HepG2 (cell line): Measurements from ENCODE around the gene TRDMT1. TPM values are rescaled to one million over a fixed set of nuclear protein-coding genes. Genes with fewer than 3 reads are reported as not detected.

Experiments used
- ATAC-seq: fragments of 200-7000 bp; cut with Tn5 transposase; 3 replicates; pipeline ENCODE4 v1.9.1; 2020; ENCODE audit warnings: mild to moderate bottlenecking, moderate library complexity
- BruUV-seq: library from RNA; stranded (reverse); fragments of 400-500 nt; replicated peaks from 2 replicates; lab custom pipeline; 2021; lab: Mats Ljungman, UMichigan
- CTCF ChIA-PET: fragments of 300-600 bp; formaldehyde crosslinking; extraction: SDS; loops from one replicate; lab custom pipeline; 2021; ENCODE audit warnings: low total read pairs, inconsistent platforms, low intra/inter-chr PET ratio; lab: Yijun Ruan, JAX
- POLR2A ChIA-PET: fragments of 350-600 bp; sonication (Branson Sonifier 250); formaldehyde crosslinking; loops from one replicate; lab custom pipeline; 2020; ENCODE audit warnings: antibody characterized with exemption, inconsistent platforms; lab: Yijun Ruan, JAX
- DNase-seq: peaks from one replicate; pipeline ENCODE4 v3.0.0-alpha.2; 2015; ENCODE audit warnings: low spot score
- FAIRE-seq: peaks from 3 replicates; lab custom pipeline; 2011; peaks lifted over from hg19 to GRCh38; lab: Jason Lieb, UNC
- H2AFZ ChIP-seq: one replicate; pipeline ENCODE4 v1.6.1; 2011; ENCODE audit warnings: low read length, inconsistent platforms
- H3K27ac ChIP-seq: fragments of 300-600 bp; 3 replicates; pipeline ENCODE4 v1.8.0; 2011; ENCODE audit warnings: mixed run types, mild to moderate bottlenecking, mixed read lengths, low read length, inconsistent platforms; ENCODE audit not compliant: insufficient read depth; ENCODE audit errors: extremely low read length
- H3K27me3 ChIP-seq, 2 experiments: fragments of 200-600 bp in 1 of 2; 2 replicates in 1 of 2; 3 replicates in 1 of 2; pipeline versions ENCODE4 v1.6.0 to v1.8.0; 2011; ENCODE audit warnings: low read length in 2 of 2, mild to moderate bottlenecking in 2 of 2, moderate library complexity in 2 of 2, inconsistent platforms in 1 of 2; ENCODE audit not compliant: insufficient read depth in 2 of 2, control insufficient read depth in 1 of 2
- H3K36me3 ChIP-seq, 2 experiments: fragments of 200-600 bp in 1 of 2; replicated peaks in 1 of 2; 2 replicates in 1 of 2; 3 replicates in 1 of 2; pipeline versions ENCODE4 v1.5.1 to v1.8.0; 2011; ENCODE audit warnings: low read length in 2 of 2, inconsistent platforms in 1 of 2; ENCODE audit not compliant: insufficient read depth in 2 of 2, control insufficient read depth in 1 of 2
- H3K4me1 ChIP-seq: 2 replicates; pipeline ENCODE4 v1.5.1; 2012; ENCODE audit warnings: low read length, inconsistent platforms; ENCODE audit not compliant: insufficient read depth
- H3K4me2 ChIP-seq: 2 replicates; pipeline ENCODE4 v1.6.0; 2011; ENCODE audit warnings: low read depth, low read length, inconsistent platforms
- H3K4me3 ChIP-seq, 3 experiments: fragments of 200-600 bp in 1 of 3; sonication (generic), shearing (Covaris generic) in 1 of 3; replicated peaks in 1 of 3; 2 replicates each; pipeline ENCODE4 v1.5.1; 2011 to 2016; ENCODE audit warnings: low read length in 3 of 3, inconsistent platforms in 2 of 3, low read depth in 2 of 3, mild to moderate bottlenecking in 2 of 3, control low read depth in 1 of 3, mixed read lengths in 1 of 3; ENCODE audit not compliant: insufficient read depth in 1 of 3
- H3K79me2 ChIP-seq: one replicate; pipeline ENCODE4 v1.6.1; 2011; ENCODE audit warnings: low read length, inconsistent platforms; ENCODE audit not compliant: insufficient read depth
- H3K9ac ChIP-seq: 2 replicates; pipeline ENCODE4 v1.6.0; 2011; ENCODE audit warnings: mild to moderate bottlenecking, low read depth, low read length, inconsistent platforms; ENCODE audit not compliant: insufficient read depth
- H3K9me3 ChIP-seq: 2 replicates; pipeline ENCODE4 v1.5.1; 2012; ENCODE audit warnings: mild to moderate bottlenecking, low read length
- H4K20me1 ChIP-seq: 2 replicates; pipeline ENCODE4 v1.6.0; 2011; ENCODE audit warnings: inconsistent platforms, mild to moderate bottlenecking, low read length, moderate library complexity; ENCODE audit not compliant: insufficient read depth
- ATAD3A ChIP-seq: sonication (generic); formaldehyde crosslinking; IDR thresholded peaks from 2 replicates; pipeline ENCODE4 v1.4.0; 2020; ENCODE audit warnings: missing genetic modification reagents
- ATF4 ChIP-seq, 2 experiments: fragments of 450-650 bp in 1 of 2; sonication (generic) in 1 of 2; formaldehyde crosslinking; IDR thresholded peaks; 2 replicates each; pipeline versions ENCODE4 v1.5.0 to v1.8.0; 2020 to 2022; ENCODE audit warnings: mild to moderate bottlenecking in 1 of 2, missing genetic modification reagents in 1 of 2
- BORCS8-MEF2B ChIP-seq: sonication (generic); formaldehyde crosslinking; IDR thresholded peaks from 2 replicates; pipeline ENCODE4 v1.8.0; 2022; ENCODE audit warnings: mild to moderate bottlenecking, missing genetic modification reagents
- FOXO1 ChIP-seq: sonication (generic); formaldehyde crosslinking; IDR thresholded peaks from 2 replicates; pipeline ENCODE4 v1.4.0; 2020; ENCODE audit warnings: missing genetic modification reagents
- NR3C1 ChIP-seq: sonication (generic); formaldehyde crosslinking; IDR thresholded peaks from 2 replicates; pipeline ENCODE4 v1.4.0; 2020; ENCODE audit warnings: missing genetic modification reagents
- PAWR ChIP-seq: sonication (generic); formaldehyde crosslinking; IDR thresholded peaks from 2 replicates; pipeline ENCODE4 v1.4.0; 2020; ENCODE audit warnings: missing genetic modification reagents, mild to moderate bottlenecking, borderline replicate concordance
- RORA ChIP-seq: sonication (generic); formaldehyde crosslinking; IDR thresholded peaks from 2 replicates; pipeline ENCODE4 v1.5.0; 2020; ENCODE audit warnings: mild to moderate bottlenecking, missing genetic modification reagents, moderate library complexity
- SALL1 ChIP-seq: sonication (generic); formaldehyde crosslinking; IDR thresholded peaks from 2 replicates; pipeline ENCODE4 v1.8.0; 2022; ENCODE audit warnings: mild to moderate bottlenecking, missing genetic modification reagents
- TRIM24 ChIP-seq: sonication (generic); formaldehyde crosslinking; IDR thresholded peaks from 2 replicates; pipeline ENCODE4 v1.8.0; 2022; ENCODE audit warnings: mild to moderate bottlenecking, missing genetic modification reagents
- ZNF121 ChIP-seq: sonication (generic); formaldehyde crosslinking; IDR thresholded peaks from 2 replicates; pipeline ENCODE4 v1.5.0; 2020; ENCODE audit warnings: mild to moderate bottlenecking, missing genetic modification reagents
- ZNF430 ChIP-seq: sonication (generic); formaldehyde crosslinking; IDR thresholded peaks from 2 replicates; pipeline ENCODE4 v1.9.0; 2021; ENCODE audit warnings: mild to moderate bottlenecking, missing genetic modification reagents
- ZSCAN22 ChIP-seq: sonication (generic); formaldehyde crosslinking; IDR thresholded peaks from 2 replicates; pipeline ENCODE4 v1.4.0; 2020; ENCODE audit warnings: mild to moderate bottlenecking, missing genetic modification reagents
- WGBS: methylation state at CpG from one replicate; pipeline ENCODE4 v1.1.6; 2017; ENCODE audit warnings: low lambda C conversion rate; 5-methylcytosine and 5-hydroxymethylcytosine counted together
- in situ Hi-C: cut with HindIII; loops from 2 replicates; pipeline ENCODE4 v1.10.0; 2017; ENCODE audit warnings: low pct_unique_long_range_greater_than_20kb; ENCODE audit not compliant: extremely low pct_ligation_motif_present
- intact Hi-C: fragments of 100-400 bp; cut with micrococcal nuclease; formaldehyde crosslinking; loops from one replicate; pipeline ENCODE4 v1.10.0; 2022; ENCODE audit not compliant: unreplicated experiment
- polyA plus RNA-seq, 8 experiments: library from polyadenylated mRNA; depleted of rRNA in 3 of 8; stranded (reverse) in 7 of 8; unstranded in 1 of 8; fragments of >200 nt; fragmentation: Illumina TruSeq in 4 of 8; extraction: Trizol in 4 of 8; gene quantifications; 2 replicates each; pipeline versions ENCODE4 v1.2.1 to v1.2.3, GENCODE V29; 2011 to 2016; ENCODE audit warnings: low read depth in 4 of 8, missing spikeins in 1 of 8, mixed read lengths in 1 of 8; ENCODE audit not compliant: insufficient read depth in 1 of 8
- total RNA-seq, 5 experiments: library from RNA; depleted of rRNA; stranded (reverse); fragments of >200 nt; fragmentation: Illumina TruSeq; extraction: Trizol; gene quantifications; 2 replicates each; pipeline ENCODE4 v1.2.3, GENCODE V29; 2016; ENCODE audit warnings: low read depth in 1 of 5

Gene TRDMT1
- total and polyA plus RNA-seq, 2 of the 13 experiments (the other 11 are each of a cell fraction or from before 2014, with no cell fraction given), result 2.0 to 3.0 TPM

DNA sequence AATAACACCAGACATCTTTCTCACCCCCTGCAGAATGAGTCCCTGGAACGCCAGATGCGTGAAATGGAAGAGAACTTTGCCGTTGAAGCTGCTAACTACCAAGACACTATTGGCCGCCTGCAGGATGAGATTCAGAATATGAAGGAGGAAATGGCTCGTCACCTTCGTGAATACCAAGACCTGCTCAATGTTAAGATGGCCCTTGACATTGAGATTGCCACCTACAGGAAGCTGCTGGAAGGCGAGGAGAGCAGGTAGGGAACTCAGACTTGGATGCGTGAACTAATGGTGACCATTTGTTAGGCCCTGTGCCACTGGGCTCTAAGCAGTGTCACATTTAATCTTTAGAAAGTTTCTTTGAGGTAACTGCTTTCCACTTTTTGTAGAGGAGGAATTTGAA lies 33.7 kb upstream of the TRDMT1 start:
- no peak overlapping the region for H3K4me3 ChIP-seq
- H3K9ac ChIP-seq, result no peak overlapping the region
- no peak overlapping the region for H2AFZ ChIP-seq
- POLR2A ChIA-PET, result no interaction called here
- H3K27ac ChIP-seq, result no peak overlapping the region
- in situ Hi-C loops (loop anchor here (25.0 kb wide), 1 partner anchor 1373 kb away; the partner anchor contains the start of gene MINDY3), intact Hi-C loops (no loop called here)
- no peaks in the 10 kb centered on the region for H4K20me1 ChIP-seq
- DNase-seq, result no peak
- H3K4me1 ChIP-seq, result 0 out of 2 replicates have a peak, but pooled peaks cover 11% of the 10 kb centered on the region
- WGBS, result 69% methylated on average over 8 of the region's 8 CpGs
- H3K27me3 ChIP-seq, result no peaks in the 10 kb centered on the region
- no peak for TF ChIP-seq BORCS8-MEF2B (CRISPR knock-in tag)
- no peak for TF ChIP-seq ZNF430 (CRISPR knock-in tag)
- TF ChIP-seq FOXO1 (CRISPR knock-in tag), result no peak
- no peak for TF ChIP-seq ATF4 (CRISPR knock-in tag; IDR thresholded peaks at IDR 0.05)
- TF ChIP-seq TRIM24 (CRISPR knock-in tag), result no peak
- TF ChIP-seq ZNF121 (CRISPR knock-in tag), result no peak
- TF ChIP-seq SALL1 (CRISPR knock-in tag), result no peak
- no peak for TF ChIP-seq ATAD3A (CRISPR knock-in tag)
- no peak for TF ChIP-seq RORA (CRISPR knock-in tag)
- TF ChIP-seq ZSCAN22 (CRISPR knock-in tag), result no peak
- no peak for TF ChIP-seq NR3C1 (CRISPR knock-in tag)
- TF ChIP-seq PAWR, result no peak
- TF ChIP-seq, all 625 proteins: peak for 0
- no peaks in the 10 kb centered on the region for H3K9me3 ChIP-seq
- H3K36me3 ChIP-seq, result no peaks in the 10 kb centered on the region
- no peak overlapping the region for H3K4me2 ChIP-seq
- ATAC-seq (no peak), FAIRE-seq (no peak)
- no TSS peak for BruUV-seq
- H3K79me2 ChIP-seq, result no peaks in the 10 kb centered on the region
- CTCF ChIA-PET, result no interaction called here
